ENCODE data around the gene TSSK2.

DNA sequence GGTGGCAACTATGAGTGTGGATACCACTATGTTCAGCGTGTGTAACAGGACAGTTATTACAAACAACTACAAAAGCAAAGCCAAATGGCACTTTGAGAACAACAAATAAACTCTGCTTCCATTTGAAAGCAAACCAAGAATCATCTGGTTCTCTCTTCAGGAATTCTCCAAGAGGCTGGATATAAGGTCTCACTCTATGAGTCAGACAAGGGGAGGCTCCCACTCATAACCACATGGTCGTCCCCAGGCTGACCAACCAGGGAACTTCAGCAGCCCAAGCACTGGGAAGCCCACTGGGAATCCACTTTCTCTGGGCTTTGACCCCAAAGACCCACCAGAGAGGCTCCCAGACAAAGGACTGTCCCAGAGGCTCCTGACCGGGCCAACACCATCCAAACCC, 44.2 kb upstream of the TSSK2 start:
- TF ChIP-seq TAF1 (IDR thresholded peaks at IDR 0.05; ENCODE audit: low read depth): no peak
- TF ChIP-seq, protein P1, sequence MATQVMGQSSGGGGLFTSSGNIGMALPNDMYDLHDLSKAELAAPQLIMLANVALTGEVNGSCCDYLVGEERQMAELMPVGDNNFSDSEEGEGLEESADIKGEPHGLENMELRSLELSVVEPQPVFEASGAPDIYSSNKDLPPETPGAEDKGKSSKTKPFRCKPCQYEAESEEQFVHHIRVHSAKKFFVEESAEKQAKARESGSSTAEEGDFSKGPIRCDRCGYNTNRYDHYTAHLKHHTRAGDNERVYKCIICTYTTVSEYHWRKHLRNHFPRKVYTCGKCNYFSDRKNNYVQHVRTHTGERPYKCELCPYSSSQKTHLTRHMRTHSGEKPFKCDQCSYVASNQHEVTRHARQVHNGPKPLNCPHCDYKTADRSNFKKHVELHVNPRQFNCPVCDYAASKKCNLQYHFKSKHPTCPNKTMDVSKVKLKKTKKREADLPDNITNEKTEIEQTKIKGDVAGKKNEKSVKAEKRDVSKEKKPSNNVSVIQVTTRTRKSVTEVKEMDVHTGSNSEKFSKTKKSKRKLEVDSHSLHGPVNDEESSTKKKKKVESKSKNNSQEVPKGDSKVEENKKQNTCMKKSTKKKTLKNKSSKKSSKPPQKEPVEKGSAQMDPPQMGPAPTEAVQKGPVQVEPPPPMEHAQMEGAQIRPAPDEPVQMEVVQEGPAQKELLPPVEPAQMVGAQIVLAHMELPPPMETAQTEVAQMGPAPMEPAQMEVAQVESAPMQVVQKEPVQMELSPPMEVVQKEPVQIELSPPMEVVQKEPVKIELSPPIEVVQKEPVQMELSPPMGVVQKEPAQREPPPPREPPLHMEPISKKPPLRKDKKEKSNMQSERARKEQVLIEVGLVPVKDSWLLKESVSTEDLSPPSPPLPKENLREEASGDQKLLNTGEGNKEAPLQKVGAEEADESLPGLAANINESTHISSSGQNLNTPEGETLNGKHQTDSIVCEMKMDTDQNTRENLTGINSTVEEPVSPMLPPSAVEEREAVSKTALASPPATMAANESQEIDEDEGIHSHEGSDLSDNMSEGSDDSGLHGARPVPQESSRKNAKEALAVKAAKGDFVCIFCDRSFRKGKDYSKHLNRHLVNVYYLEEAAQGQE (IDR thresholded peaks at IDR 0.05; ENCODE audit: low read depth): no peak

Measured in Ishikawa (cell line).